GM23338 (cell line): ENCODE results near the gene ZNF451. TPM values are rescaled to one million over a fixed set of nuclear protein-coding genes. Genes with fewer than 3 reads are reported as not detected.

Experiments used
- ATAC-seq: fragments of 200-7000 bp; cut with Tn5 transposase; 3 replicates; pipeline ENCODE4 v1.9.1; 2020
- DNase-seq: peaks from one replicate; pipeline ENCODE4 v3.0.0-alpha.2; 2015; ENCODE audit warnings: low spot score
- H2AFZ ChIP-seq: fragments of 200-600 bp; sonication (generic); 2 replicates; pipeline ENCODE4 v1.8.0; 2016; ENCODE audit warnings: antibody characterized with exemption, mild to moderate bottlenecking, moderate library complexity
- H3F3A ChIP-seq: fragments of 200-600 bp; sonication (generic); replicated peaks from 2 replicates; pipeline ENCODE4 v1.8.0; 2017; ENCODE audit warnings: antibody characterized with exemption, mixed run types, low read depth
- H3K27ac ChIP-seq: fragments of 200-600 bp; sonication (generic); 2 replicates; pipeline ENCODE4 v1.6.1; 2016; ENCODE audit warnings: low read depth
- H3K27me3 ChIP-seq: fragments of 200-600 bp; sonication (generic); 2 replicates; pipeline ENCODE4 v1.8.0; 2016; ENCODE audit warnings: mild to moderate bottlenecking, mixed run types, moderate library complexity; ENCODE audit not compliant: insufficient read depth
- H3K36me3 ChIP-seq: fragments of 200-600 bp; sonication (generic); 2 replicates; pipeline ENCODE4 v1.8.0; 2016; ENCODE audit warnings: mild to moderate bottlenecking; ENCODE audit not compliant: insufficient read depth
- H3K4me1 ChIP-seq: fragments of 200-600 bp; sonication (generic); 2 replicates; pipeline ENCODE4 v1.8.0; 2016; ENCODE audit warnings: mild to moderate bottlenecking, moderate library complexity; ENCODE audit not compliant: insufficient read depth
- H3K4me2 ChIP-seq: fragments of 200-600 bp; sonication (generic); 2 replicates; pipeline ENCODE4 v1.7.1; 2017; ENCODE audit warnings: mixed run types
- H3K4me3 ChIP-seq: fragments of 200-600 bp; sonication (generic); 2 replicates; pipeline ENCODE4 v1.6.1; 2016; ENCODE audit warnings: mixed run types
- H3K79me2 ChIP-seq: fragments of 200-600 bp; sonication (generic); replicated peaks from 2 replicates; pipeline ENCODE4 v1.8.0; 2017; ENCODE audit warnings: mild to moderate bottlenecking; ENCODE audit not compliant: insufficient read depth
- H3K9me2 ChIP-seq: fragments of 200-600 bp; sonication (generic); 2 replicates; pipeline ENCODE4 v1.8.0; 2017; ENCODE audit not compliant: insufficient read depth
- H4K20me1 ChIP-seq: fragments of 200-600 bp; sonication (generic); replicated peaks from 2 replicates; pipeline ENCODE4 v1.8.0; 2017; ENCODE audit warnings: mild to moderate bottlenecking; ENCODE audit not compliant: insufficient read depth
- H3K27ac Mint-ChIP-seq: 2 replicates; pipeline ENCODE4 v1.8.0; 2020; ENCODE audit warnings: inconsistent platforms, mild to moderate bottlenecking, moderate library complexity, mixed read lengths
- H3K27me3 Mint-ChIP-seq: 3 replicates; pipeline ENCODE4 v1.8.0; 2022; ENCODE audit warnings: low read depth, mild to moderate bottlenecking, moderate library complexity, mixed read lengths, inconsistent platforms; ENCODE audit not compliant: insufficient read depth, poor library complexity
- H3K36me3 Mint-ChIP-seq: 3 replicates; pipeline ENCODE4 v1.8.0; 2021; ENCODE audit warnings: low read depth, mild to moderate bottlenecking, inconsistent platforms, moderate library complexity, mixed read lengths
- H3K4me1 Mint-ChIP-seq: 3 replicates; pipeline ENCODE4 v1.8.0; 2020; ENCODE audit warnings: mild to moderate bottlenecking, inconsistent platforms, mixed read lengths
- H3K4me3 Mint-ChIP-seq: 3 replicates; pipeline ENCODE4 v1.8.0; 2021; ENCODE audit warnings: moderate library complexity, mild to moderate bottlenecking, inconsistent platforms, mixed read lengths
- H3K9me3 Mint-ChIP-seq: 3 replicates; pipeline ENCODE4 v1.8.0; 2020; ENCODE audit warnings: moderate library complexity, mild to moderate bottlenecking, inconsistent platforms, mixed read lengths
- EZH2 ChIP-seq: fragments of 200-600 bp; sonication (generic); IDR thresholded peaks from one replicate; pipeline ENCODE4 v1.8.0; 2017; ENCODE audit warnings: antibody characterized with exemption, mild to moderate bottlenecking, low read depth; ENCODE audit not compliant: unreplicated experiment
- EZH2phosphoT487 ChIP-seq: fragments of 200-600 bp; sonication (generic); IDR thresholded peaks from one replicate; pipeline ENCODE4 v1.8.1; 2018; ENCODE audit warnings: antibody characterized with exemption; ENCODE audit not compliant: unreplicated experiment
- JUNB ChIP-seq: IDR thresholded peaks from one replicate; pipeline ENCODE4 v1.6.1; 2016; ENCODE audit warnings: antibody characterized with exemption; ENCODE audit not compliant: unreplicated experiment
- NANOG ChIP-seq: IDR thresholded peaks from 2 replicates; pipeline ENCODE4 v1.6.1; 2016; ENCODE audit warnings: antibody characterized with exemption, borderline replicate concordance
- ZNF114 ChIP-seq: fragments of 250-450 bp; sonication (Bioruptor Pico); IDR thresholded peaks from 2 replicates; pipeline ENCODE4 v1.5.0; 2020; ENCODE audit warnings: mild to moderate bottlenecking, moderate library complexity
- ZNF331 ChIP-seq: fragments of 250-450 bp; sonication (Bioruptor Pico); IDR thresholded peaks from 2 replicates; pipeline ENCODE4 v1.5.0; 2020; ENCODE audit warnings: low read depth, mild to moderate bottlenecking, moderate library complexity
- polyA plus RNA-seq: library from polyadenylated mRNA; unstranded; fragments of >200 nt; fragmentation: Nextera tagmentation; extraction: Ambion mirVana; gene quantifications from 2 replicates; pipeline ENCODE4 v1.2.1, GENCODE V29; 2016
- total RNA-seq: library from RNA; depleted of rRNA; stranded (reverse); fragments of >200 nt; shearing (Covaris generic); gene quantifications from 2 replicates; pipeline ENCODE4 v1.2.3, GENCODE V29; 2014
- TF ChIP-seq, protein P1 (sequence below), 2 experiments: fragments of 200-600 bp in 1 of 2; sonication (generic) in 1 of 2; conservative IDR thresholded peaks; 2 replicates each; pipeline versions ENCODE4 v1.5.1 to v1.6.1; 2016 to 2017; ENCODE audit warnings: antibody characterized with exemption in 2 of 2, low read depth in 2 of 2, mild to moderate bottlenecking in 2 of 2, moderate library complexity in 1 of 2
- TF ChIP-seq, protein P2 (sequence below): fragments of 250-450 bp; sonication (Bioruptor Pico); IDR thresholded peaks from 2 replicates; pipeline ENCODE4 v1.5.0; 2020; ENCODE audit warnings: mild to moderate bottlenecking, moderate library complexity
- TF ChIP-seq, protein P3 (sequence below): IDR thresholded peaks from one replicate; pipeline ENCODE4 v1.6.1; 2018; ENCODE audit warnings: antibody characterized with exemption; ENCODE audit not compliant: unreplicated experiment

ZNF451 gene
- total and polyA plus RNA-seq, 2 experiments from 2014 or later: 44.8 to 54.1 TPM

DNA sequence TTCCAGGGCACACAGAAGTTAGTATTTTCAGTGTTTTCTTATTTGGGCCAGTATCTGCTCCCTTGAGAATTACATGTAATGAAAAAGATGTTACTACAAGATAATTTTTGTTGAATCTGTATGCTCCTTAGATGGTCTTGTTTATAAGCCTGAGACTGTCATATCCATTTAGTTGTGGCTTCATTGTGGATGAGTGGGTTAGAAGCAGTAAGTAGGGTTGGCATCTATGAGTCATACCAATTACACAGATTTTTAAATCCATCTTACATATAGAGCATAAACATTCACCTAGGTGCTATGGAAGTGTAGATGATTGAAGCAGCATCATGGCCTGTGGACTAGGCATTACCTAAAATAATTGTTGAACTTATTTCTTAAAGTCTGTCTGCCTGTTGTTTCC is 68.7 kb downstream of the ZNF451 start (continued):
- TF ChIP-seq, protein P1, sequence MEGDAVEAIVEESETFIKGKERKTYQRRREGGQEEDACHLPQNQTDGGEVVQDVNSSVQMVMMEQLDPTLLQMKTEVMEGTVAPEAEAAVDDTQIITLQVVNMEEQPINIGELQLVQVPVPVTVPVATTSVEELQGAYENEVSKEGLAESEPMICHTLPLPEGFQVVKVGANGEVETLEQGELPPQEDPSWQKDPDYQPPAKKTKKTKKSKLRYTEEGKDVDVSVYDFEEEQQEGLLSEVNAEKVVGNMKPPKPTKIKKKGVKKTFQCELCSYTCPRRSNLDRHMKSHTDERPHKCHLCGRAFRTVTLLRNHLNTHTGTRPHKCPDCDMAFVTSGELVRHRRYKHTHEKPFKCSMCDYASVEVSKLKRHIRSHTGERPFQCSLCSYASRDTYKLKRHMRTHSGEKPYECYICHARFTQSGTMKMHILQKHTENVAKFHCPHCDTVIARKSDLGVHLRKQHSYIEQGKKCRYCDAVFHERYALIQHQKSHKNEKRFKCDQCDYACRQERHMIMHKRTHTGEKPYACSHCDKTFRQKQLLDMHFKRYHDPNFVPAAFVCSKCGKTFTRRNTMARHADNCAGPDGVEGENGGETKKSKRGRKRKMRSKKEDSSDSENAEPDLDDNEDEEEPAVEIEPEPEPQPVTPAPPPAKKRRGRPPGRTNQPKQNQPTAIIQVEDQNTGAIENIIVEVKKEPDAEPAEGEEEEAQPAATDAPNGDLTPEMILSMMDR (conservative IDR thresholded peaks at IDR 0.05; ENCODE audit: low read depth in 2 of 2): no peak
- no peak for TF ChIP-seq EZH2
- no peak for TF ChIP-seq ZNF114

DNA sequence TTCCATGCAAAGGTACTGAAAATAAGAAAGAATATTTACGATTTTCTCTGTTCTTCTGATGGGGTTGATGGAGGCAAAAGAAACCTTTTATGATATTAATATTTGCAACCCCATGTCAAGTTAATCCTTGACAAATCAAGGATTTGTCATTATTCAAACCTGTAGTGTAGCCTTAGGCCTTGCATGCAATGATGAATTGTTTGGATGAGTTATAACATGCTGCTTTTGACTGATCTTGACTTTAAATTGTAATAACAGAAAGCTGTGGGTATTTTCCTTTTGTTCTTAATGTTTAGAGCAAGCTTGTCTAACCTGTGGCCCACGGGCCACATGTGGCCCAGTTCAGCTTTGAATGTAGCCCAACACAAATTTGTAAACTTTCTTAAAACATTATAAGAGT is 69.1 kb downstream of the ZNF451 start:
- Mint-ChIP-seq H3K27me3 (no peaks in the 10 kb centered on the region), H3K27ac (no peak overlapping the region), H3K4me3 (no peak overlapping the region), H3K4me1 (no peaks in the 10 kb centered on the region), H3K36me3 (peaks cover 4% of the 10 kb centered on the region; the same call in 1 of the 3 replicates), H3K9me3 (no peaks in the 10 kb centered on the region)
- no peaks in the 10 kb centered on the region for H3K9me2 ChIP-seq
- TF ChIP-seq EZH2: no peak
- TF ChIP-seq ZNF331 (CRISPR knock-in tag): no peak
- TF ChIP-seq EZH2phosphoT487: no peak
- TF ChIP-seq, protein P2, sequence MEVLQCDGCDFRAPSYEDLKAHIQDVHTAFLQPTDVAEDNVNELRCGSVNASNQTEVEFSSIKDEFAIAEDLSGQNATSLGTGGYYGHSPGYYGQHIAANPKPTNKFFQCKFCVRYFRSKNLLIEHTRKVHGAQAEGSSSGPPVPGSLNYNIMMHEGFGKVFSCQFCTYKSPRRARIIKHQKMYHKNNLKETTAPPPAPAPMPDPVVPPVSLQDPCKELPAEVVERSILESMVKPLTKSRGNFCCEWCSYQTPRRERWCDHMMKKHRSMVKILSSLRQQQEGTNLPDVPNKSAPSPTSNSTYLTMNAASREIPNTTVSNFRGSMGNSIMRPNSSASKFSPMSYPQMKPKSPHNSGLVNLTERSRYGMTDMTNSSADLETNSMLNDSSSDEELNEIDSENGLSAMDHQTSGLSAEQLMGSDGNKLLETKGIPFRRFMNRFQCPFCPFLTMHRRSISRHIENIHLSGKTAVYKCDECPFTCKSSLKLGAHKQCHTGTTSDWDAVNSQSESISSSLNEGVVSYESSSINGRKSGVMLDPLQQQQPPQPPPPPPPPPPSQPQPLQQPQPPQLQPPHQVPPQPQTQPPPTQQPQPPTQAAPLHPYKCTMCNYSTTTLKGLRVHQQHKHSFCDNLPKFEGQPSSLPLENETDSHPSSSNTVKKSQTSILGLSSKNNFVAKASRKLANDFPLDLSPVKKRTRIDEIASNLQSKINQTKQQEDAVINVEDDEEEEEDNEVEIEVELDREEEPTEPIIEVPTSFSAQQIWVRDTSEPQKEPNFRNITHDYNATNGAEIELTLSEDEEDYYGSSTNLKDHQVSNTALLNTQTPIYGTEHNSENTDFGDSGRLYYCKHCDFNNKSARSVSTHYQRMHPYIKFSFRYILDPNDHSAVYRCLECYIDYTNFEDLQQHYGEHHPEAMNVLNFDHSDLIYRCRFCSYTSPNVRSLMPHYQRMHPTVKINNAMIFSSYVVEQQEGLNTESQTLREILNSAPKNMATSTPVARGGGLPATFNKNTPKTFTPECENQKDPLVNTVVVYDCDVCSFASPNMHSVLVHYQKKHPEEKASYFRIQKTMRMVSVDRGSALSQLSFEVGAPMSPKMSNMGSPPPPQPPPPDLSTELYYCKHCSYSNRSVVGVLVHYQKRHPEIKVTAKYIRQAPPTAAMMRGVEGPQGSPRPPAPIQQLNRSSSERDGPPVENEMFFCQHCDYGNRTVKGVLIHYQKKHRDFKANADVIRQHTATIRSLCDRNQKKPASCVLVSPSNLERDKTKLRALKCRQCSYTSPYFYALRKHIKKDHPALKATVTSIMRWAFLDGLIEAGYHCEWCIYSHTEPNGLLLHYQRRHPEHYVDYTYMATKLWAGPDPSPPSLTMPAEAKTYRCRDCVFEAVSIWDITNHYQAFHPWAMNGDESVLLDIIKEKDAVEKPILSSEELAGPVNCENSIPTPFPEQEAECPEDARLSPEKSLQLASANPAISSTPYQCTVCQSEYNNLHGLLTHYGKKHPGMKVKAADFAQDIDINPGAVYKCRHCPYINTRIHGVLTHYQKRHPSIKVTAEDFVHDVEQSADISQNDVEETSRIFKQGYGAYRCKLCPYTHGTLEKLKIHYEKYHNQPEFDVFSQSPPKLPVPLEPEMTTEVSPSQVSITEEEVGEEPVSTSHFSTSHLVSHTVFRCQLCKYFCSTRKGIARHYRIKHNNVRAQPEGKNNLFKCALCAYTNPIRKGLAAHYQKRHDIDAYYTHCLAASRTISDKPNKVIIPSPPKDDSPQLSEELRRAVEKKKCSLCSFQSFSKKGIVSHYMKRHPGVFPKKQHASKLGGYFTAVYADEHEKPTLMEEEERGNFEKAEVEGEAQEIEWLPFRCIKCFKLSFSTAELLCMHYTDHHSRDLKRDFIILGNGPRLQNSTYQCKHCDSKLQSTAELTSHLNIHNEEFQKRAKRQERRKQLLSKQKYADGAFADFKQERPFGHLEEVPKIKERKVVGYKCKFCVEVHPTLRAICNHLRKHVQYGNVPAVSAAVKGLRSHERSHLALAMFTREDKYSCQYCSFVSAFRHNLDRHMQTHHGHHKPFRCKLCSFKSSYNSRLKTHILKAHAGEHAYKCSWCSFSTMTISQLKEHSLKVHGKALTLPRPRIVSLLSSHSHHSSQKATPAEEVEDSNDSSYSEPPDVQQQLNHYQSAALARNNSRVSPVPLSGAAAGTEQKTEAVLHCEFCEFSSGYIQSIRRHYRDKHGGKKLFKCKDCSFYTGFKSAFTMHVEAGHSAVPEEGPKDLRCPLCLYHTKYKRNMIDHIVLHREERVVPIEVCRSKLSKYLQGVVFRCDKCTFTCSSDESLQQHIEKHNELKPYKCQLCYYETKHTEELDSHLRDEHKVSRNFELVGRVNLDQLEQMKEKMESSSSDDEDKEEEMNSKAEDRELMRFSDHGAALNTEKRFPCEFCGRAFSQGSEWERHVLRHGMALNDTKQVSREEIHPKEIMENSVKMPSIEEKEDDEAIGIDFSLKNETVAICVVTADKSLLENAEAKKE: no peak
- no peak for TF ChIP-seq JUNB
- TF ChIP-seq, protein P1 (conservative IDR thresholded peaks at IDR 0.05; ENCODE audit: low read depth in 2 of 2): no peak
- TF ChIP-seq, protein P3, sequence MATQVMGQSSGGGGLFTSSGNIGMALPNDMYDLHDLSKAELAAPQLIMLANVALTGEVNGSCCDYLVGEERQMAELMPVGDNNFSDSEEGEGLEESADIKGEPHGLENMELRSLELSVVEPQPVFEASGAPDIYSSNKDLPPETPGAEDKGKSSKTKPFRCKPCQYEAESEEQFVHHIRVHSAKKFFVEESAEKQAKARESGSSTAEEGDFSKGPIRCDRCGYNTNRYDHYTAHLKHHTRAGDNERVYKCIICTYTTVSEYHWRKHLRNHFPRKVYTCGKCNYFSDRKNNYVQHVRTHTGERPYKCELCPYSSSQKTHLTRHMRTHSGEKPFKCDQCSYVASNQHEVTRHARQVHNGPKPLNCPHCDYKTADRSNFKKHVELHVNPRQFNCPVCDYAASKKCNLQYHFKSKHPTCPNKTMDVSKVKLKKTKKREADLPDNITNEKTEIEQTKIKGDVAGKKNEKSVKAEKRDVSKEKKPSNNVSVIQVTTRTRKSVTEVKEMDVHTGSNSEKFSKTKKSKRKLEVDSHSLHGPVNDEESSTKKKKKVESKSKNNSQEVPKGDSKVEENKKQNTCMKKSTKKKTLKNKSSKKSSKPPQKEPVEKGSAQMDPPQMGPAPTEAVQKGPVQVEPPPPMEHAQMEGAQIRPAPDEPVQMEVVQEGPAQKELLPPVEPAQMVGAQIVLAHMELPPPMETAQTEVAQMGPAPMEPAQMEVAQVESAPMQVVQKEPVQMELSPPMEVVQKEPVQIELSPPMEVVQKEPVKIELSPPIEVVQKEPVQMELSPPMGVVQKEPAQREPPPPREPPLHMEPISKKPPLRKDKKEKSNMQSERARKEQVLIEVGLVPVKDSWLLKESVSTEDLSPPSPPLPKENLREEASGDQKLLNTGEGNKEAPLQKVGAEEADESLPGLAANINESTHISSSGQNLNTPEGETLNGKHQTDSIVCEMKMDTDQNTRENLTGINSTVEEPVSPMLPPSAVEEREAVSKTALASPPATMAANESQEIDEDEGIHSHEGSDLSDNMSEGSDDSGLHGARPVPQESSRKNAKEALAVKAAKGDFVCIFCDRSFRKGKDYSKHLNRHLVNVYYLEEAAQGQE: no peak
- TF ChIP-seq ZNF114: no peak
- no peak for TF ChIP-seq NANOG
- H3K4me1 ChIP-seq: no peaks in the 10 kb centered on the region
- ATAC-seq (no peak), DNase-seq (no peak)
- H3F3A ChIP-seq: 0 out of 2 replicates have a peak, but pooled peaks cover 2% of the 10 kb centered on the region
- no peak overlapping the region for H2AFZ ChIP-seq
- no peak overlapping the region for H3K27ac ChIP-seq
- H3K36me3 ChIP-seq: peaks cover 3% of the 10 kb centered on the region
- H3K79me2 ChIP-seq: no peaks in the 10 kb centered on the region
- no peak overlapping the region for H3K4me3 ChIP-seq
- no peaks in the 10 kb centered on the region for H4K20me1 ChIP-seq
- no peak overlapping the region for H3K4me2 ChIP-seq
- H3K27me3 ChIP-seq: no peaks in the 10 kb centered on the region
